Fibroblast of lung (primary cell): ENCODE results near the gene USO1. TPM values are rescaled to one million over a fixed set of nuclear protein-coding genes. Genes with fewer than 3 reads are reported as not detected.

Experiments used
- DNase-seq, 2 donors: peaks; one replicate each; pipeline versions ENCODE4 v3.0.0 to v3.0.0-alpha.2; 2010; ENCODE audit warnings: low read depth in 2 of 2
- H2AFZ ChIP-seq: 2 replicates; pipeline ENCODE4 v1.5.1; 2012; ENCODE audit warnings: low read length, control low read depth, inconsistent platforms
- H3K27ac ChIP-seq: 2 replicates; pipeline ENCODE4 v1.5.1; 2011; ENCODE audit warnings: low read length, control low read depth; ENCODE audit not compliant: insufficient read depth
- H3K27me3 ChIP-seq: 2 replicates; pipeline ENCODE4 v1.5.1; 2011; ENCODE audit warnings: mild to moderate bottlenecking, low read length; ENCODE audit not compliant: control insufficient read depth, insufficient read depth
- H3K36me3 ChIP-seq: 2 replicates; pipeline ENCODE4 v1.5.1; 2011; ENCODE audit warnings: low read length; ENCODE audit not compliant: control insufficient read depth, insufficient read depth
- H3K4me1 ChIP-seq: 2 replicates; pipeline ENCODE4 v1.5.1; 2011; ENCODE audit warnings: low read length; ENCODE audit not compliant: control insufficient read depth, insufficient read depth; ENCODE audit errors: extremely low read depth
- H3K4me2 ChIP-seq: 2 replicates; pipeline ENCODE4 v1.5.1; 2011; ENCODE audit warnings: low read length, control low read depth; ENCODE audit not compliant: insufficient read depth; ENCODE audit errors: extremely low read depth
- H3K4me3 ChIP-seq, 4 experiments: fragments of 200-600 bp in 1 of 4; sonication (generic) in 1 of 4; replicated peaks in 1 of 4; 2 replicates each; pipeline ENCODE4 v1.5.1; 2011 to 2016; ENCODE audit warnings: low read length in 4 of 4, low read depth in 3 of 4, mild to moderate bottlenecking in 3 of 4, control low read depth in 2 of 4, inconsistent platforms in 1 of 4, mixed read lengths in 1 of 4; ENCODE audit not compliant: insufficient read depth in 1 of 4; ENCODE audit errors: control extremely low read depth in 1 of 4
- H3K79me2 ChIP-seq: 2 replicates; pipeline ENCODE4 v1.5.1; 2012; ENCODE audit warnings: mild to moderate bottlenecking, low read length, inconsistent platforms; ENCODE audit not compliant: control insufficient read depth, insufficient read depth
- H3K9ac ChIP-seq: 2 replicates; pipeline ENCODE4 v1.5.1; 2011; ENCODE audit warnings: mild to moderate bottlenecking, low read length, control low read depth; ENCODE audit not compliant: insufficient read depth
- H3K9me3 ChIP-seq: 2 replicates; pipeline ENCODE4 v1.5.1; 2012; ENCODE audit warnings: low read depth, low read length; ENCODE audit not compliant: control insufficient read depth, insufficient read depth
- H4K20me1 ChIP-seq: 2 replicates; pipeline ENCODE4 v1.5.1; 2011; ENCODE audit warnings: low read length; ENCODE audit not compliant: control insufficient read depth, insufficient read depth; ENCODE audit errors: extremely low read depth
- EZH2 ChIP-seq: IDR thresholded peaks from 2 replicates; pipeline ENCODE4 v1.5.1; 2012; ENCODE audit warnings: low read length, control low read depth, mild to moderate bottlenecking; ENCODE audit errors: missing control alignments
- polyA plus RNA-seq, 2 donors: library from polyadenylated mRNA; depleted of rRNA in 1 of 2; stranded (reverse) in 1 of 2; unstranded in 1 of 2; fragments of >200 nt; gene quantifications; 2 replicates each; pipeline ENCODE4 v1.2.1, GENCODE V29; 2011 to 2012; ENCODE audit warnings: missing spikeins in 1 of 2
- total RNA-seq: library from RNA; depleted of rRNA; stranded (reverse); fragments of >200 nt; gene quantifications from 2 replicates; pipeline ENCODE4 v1.2.1, GENCODE V29; 2014
- TF ChIP-seq, protein P1 (sequence below), 2 donors: IDR thresholded peaks in 1 of 2; conservative IDR thresholded peaks in 1 of 2; 1 replicate in 1 of 2; 2 replicates in 1 of 2; pipeline ENCODE4 v1.5.1; 2011 to 2012; ENCODE audit warnings: low read length in 2 of 2, control low read depth in 1 of 2, inconsistent platforms in 1 of 2, low read depth in 1 of 2, mild to moderate bottlenecking in 1 of 2

USO1 gene
- total and polyA plus RNA-seq, 2 donors (not counting 1 experiment from before 2014, with no cell fraction given): 123 to 130 TPM

DNA sequence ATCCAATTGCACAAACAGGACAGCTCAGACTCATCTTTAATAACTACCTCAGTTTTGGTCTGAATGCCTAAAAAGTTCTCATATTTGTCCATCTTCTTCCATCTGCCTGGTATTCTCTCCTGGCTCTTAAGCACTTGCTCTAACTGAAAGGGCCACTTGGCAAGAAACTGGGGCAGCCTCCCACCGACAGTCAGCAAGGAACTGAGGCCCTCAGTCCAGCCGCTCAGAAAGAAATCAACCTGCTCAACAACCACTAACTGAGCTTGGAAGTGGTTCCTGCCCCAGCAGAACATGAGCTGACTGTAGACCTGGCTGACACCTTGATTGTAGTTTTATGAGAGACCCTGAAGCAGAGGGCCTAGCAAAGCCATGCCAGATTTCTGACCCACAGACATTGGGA is 93.5 kb downstream of the USO1 start:
- DNase-seq: no peak
- H3K36me3 ChIP-seq: peaks cover 3% of the 10 kb centered on the region
- no peaks in the 10 kb centered on the region for H3K9me3 ChIP-seq
- H3K27ac ChIP-seq: no peak overlapping the region
- no peak overlapping the region for H2AFZ ChIP-seq
- no peaks in the 10 kb centered on the region for H3K79me2 ChIP-seq
- H4K20me1 ChIP-seq: no peaks in the 10 kb centered on the region
- no peak overlapping the region for H3K4me2 ChIP-seq
- H3K4me1 ChIP-seq: no peaks in the 10 kb centered on the region
- TF ChIP-seq, protein P1, sequence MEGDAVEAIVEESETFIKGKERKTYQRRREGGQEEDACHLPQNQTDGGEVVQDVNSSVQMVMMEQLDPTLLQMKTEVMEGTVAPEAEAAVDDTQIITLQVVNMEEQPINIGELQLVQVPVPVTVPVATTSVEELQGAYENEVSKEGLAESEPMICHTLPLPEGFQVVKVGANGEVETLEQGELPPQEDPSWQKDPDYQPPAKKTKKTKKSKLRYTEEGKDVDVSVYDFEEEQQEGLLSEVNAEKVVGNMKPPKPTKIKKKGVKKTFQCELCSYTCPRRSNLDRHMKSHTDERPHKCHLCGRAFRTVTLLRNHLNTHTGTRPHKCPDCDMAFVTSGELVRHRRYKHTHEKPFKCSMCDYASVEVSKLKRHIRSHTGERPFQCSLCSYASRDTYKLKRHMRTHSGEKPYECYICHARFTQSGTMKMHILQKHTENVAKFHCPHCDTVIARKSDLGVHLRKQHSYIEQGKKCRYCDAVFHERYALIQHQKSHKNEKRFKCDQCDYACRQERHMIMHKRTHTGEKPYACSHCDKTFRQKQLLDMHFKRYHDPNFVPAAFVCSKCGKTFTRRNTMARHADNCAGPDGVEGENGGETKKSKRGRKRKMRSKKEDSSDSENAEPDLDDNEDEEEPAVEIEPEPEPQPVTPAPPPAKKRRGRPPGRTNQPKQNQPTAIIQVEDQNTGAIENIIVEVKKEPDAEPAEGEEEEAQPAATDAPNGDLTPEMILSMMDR (conservative IDR thresholded peaks at IDR 0.05 in 1 of 2, IDR thresholded peaks at IDR 0.05 in 1 of 2; ENCODE audit: low read depth in 1 of 2, low read length in 2 of 2): no peak
- TF ChIP-seq EZH2: no peak
- no peaks in the 10 kb centered on the region for H3K27me3 ChIP-seq
- H3K4me3 ChIP-seq: no peak overlapping the region
- H3K9ac ChIP-seq: no peak overlapping the region

DNA sequence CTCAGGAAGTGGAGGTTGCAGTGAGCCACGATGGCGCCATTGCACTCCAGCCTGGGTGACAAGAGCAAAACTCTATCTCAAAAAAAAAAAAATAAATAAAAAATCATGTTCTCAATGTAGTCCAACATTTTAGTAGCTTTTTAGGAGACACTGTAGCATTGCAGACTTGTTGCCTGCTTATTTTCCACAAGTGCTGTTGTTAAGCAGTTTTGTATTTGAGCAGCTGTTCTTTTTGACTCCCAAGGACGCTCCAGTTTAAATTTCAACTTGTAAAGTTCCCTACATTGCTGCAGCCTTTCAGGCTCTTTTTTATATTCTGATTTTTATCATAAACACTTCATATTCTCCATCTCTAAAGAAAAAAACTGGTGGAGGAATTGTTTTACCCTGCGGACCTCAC is 94.7 kb downstream of the USO1 start:
- no peaks in the 10 kb centered on the region for H3K4me1 ChIP-seq
- TF ChIP-seq, protein P1 (conservative IDR thresholded peaks at IDR 0.05 in 1 of 2, IDR thresholded peaks at IDR 0.05 in 1 of 2; ENCODE audit: low read depth in 1 of 2, low read length in 2 of 2): no peak
- no peak for TF ChIP-seq EZH2
- no peak overlapping the region for H3K27ac ChIP-seq
- H3K36me3 ChIP-seq: peaks cover 2% of the 10 kb centered on the region
- no peak overlapping the region for H3K9ac ChIP-seq
- H3K4me3 ChIP-seq: no peak overlapping the region
- no peak overlapping the region for H3K4me2 ChIP-seq
- H4K20me1 ChIP-seq: no peaks in the 10 kb centered on the region
- H3K9me3 ChIP-seq: no peaks in the 10 kb centered on the region
- DNase-seq: no peak
- H2AFZ ChIP-seq: no peak overlapping the region
- no peaks in the 10 kb centered on the region for H3K27me3 ChIP-seq
- no peaks in the 10 kb centered on the region for H3K79me2 ChIP-seq

DNA sequence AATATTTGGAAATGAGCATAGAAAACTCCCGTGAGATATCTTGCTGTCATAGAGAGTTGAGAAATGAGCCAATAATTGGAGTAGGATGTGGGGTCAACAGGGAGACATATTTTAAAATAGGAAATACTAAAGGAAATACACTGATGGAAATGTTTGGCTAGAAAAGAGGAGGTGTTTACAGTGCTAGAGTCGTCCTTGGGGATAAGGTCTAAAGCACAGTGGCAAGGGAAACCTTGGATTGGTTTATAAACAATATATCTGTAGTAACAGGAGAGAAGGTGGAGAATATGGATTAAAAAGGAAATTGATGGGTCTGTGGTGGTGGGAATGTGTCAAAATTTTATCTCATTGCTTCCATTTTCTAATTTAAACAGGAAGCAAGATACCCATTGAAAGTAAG is 95.8 kb downstream of the USO1 start:
- TF ChIP-seq EZH2: no peak
- TF ChIP-seq, protein P1 (conservative IDR thresholded peaks at IDR 0.05 in 1 of 2, IDR thresholded peaks at IDR 0.05 in 1 of 2; ENCODE audit: low read depth in 1 of 2, low read length in 2 of 2): no peak
- Histone ChIP-seq H4K20me1 (no peaks in the 10 kb centered on the region), H3K4me3 (no peak overlapping the region), H3K36me3 (no peaks in the 10 kb centered on the region), H3K9ac (no peak overlapping the region), H3K27me3 (no peaks in the 10 kb centered on the region), H3K79me2 (no peaks in the 10 kb centered on the region), H3K4me2 (no peak overlapping the region), H3K27ac (no peak overlapping the region), H2AFZ (no peak overlapping the region), H3K9me3 (no peaks in the 10 kb centered on the region), H3K4me1 (no peaks in the 10 kb centered on the region)
- no peak for DNase-seq
